ENCODE data around the gene TTLL6.

GRCh38 chr17:48717367-48718226 is 99.4 kb downstream of the TTLL6 start:
- no peak for TF ChIP-seq CTCF (IDR thresholded peaks at IDR 0.05; ENCODE audit: low read depth, low read length, poor library complexity, severe bottlenecking)
- TF ChIP-seq EZH2phosphoT487 (IDR thresholded peaks at IDR 0.05; ENCODE audit: borderline replicate concordance, low read length), result no peak

Measured in DOHH2 (cell line).